Right ventricle myocardium superior (tissue), 1 donor: ENCODE data around the gene LPP. TPM values are rescaled to one million over a fixed set of nuclear protein-coding genes. Genes with fewer than 3 reads are reported as not detected.

Experiments used
- ATAC-seq: fragments of 200-7000 bp; cut with Tn5 transposase; one replicate; pipeline ENCODE4 v1.9.1; 2020; ENCODE audit warnings: mild to moderate bottlenecking; ENCODE audit not compliant: poor library complexity
- DNase-seq: peaks from one replicate; pipeline ENCODE4 v3.0.0-alpha.2; 2020
- intact Hi-C: fragments of 100-400 bp; cut with DNase I; formaldehyde crosslinking; loops from one replicate; pipeline ENCODE4 v1.11.2; 2022
- total RNA-seq: library from RNA; stranded (reverse); fragmentation: NEBNext Ultra II Directional; extraction: Animal tissue kit (Norgen Biotek cat#: 25700); gene quantifications from one replicate; pipeline ENCODE4 v1.2.1, GENCODE V29; 2021
- donor health status: DM: no; HTN: yes; CAD: no; lungs with severe emphysema.

Gene LPP
- total RNA-seq, 1 donor from 2014 or later: 92.9 TPM

- ATAC-seq: no peak
- intact Hi-C loops: no loop called here
- DNase-seq: no peak
These were observed 506.5 kb downstream of the LPP start for GRCh38 chr3:188660415-188660814.

GRCh38 chr3:188661806-188662205, 507.8 kb downstream of the LPP start:
- ATAC-seq (no peak), DNase-seq (no peak)
- intact Hi-C loops: no loop called here

- no peak for DNase-seq
- intact Hi-C loops: no loop called here
- no peak for ATAC-seq
These were observed 508.3 kb downstream of the LPP start for GRCh38 chr3:188662214-188662613.

DNA sequence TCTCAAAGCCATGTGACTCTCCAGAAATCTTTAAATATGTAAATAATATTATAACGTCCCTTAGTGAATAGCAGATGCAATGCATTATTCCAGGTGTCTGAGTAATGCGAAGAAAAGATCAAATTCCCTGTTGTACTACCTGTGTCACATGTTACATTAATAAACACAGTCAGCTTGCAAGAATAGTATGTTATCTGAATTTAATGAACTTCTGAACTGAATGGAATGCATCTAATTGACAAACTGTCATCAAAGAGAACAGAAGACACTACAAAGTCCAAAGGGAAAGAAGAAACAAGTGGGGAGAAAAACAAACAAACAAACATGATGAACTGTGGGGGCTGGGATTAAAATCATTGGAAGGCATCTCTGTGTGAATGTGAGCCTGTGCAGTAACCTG, 508.8 kb downstream of the LPP start:
- DNase-seq (no peak), ATAC-seq (no peak)
- intact Hi-C loops: no loop called here

GRCh38 chr3:188663839-188664238, 509.9 kb downstream of the LPP start:
- intact Hi-C loops: no loop called here
- ATAC-seq (no peak), DNase-seq (peak; percentile 34)

DNA sequence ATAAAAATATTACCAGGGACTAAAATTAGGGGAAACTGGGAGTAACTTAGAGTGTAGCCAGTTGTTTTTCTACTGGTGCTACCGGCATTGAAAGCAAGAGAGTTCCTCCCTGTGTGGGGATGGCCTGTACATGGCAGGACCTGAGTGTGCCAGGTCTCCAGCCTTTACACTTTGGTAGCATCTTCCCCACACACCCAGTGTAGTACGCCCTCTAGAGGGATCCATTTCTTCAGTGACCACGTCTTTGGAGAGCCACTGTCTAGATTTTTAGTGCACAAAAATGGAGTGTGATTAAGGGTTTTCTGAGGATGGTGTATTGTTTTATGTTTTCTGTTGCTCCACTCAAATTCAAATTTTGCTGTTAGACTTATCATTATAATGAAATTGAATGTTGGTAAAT, 510.8 kb downstream of the LPP start:
- peak; percentile 29 for ATAC-seq
- no peak for DNase-seq
- intact Hi-C loops: no loop called here

- ATAC-seq (no peak), DNase-seq (no peak)
- intact Hi-C loops: no loop called here
These were observed 514.0 kb downstream of the LPP start for GRCh38 chr3:188667926-188668325.

- DNase-seq (no peak), ATAC-seq (no peak)
- intact Hi-C loops: no loop called here
These were observed 516.5 kb downstream of the LPP start for GRCh38 chr3:188670446-188670845.

DNA sequence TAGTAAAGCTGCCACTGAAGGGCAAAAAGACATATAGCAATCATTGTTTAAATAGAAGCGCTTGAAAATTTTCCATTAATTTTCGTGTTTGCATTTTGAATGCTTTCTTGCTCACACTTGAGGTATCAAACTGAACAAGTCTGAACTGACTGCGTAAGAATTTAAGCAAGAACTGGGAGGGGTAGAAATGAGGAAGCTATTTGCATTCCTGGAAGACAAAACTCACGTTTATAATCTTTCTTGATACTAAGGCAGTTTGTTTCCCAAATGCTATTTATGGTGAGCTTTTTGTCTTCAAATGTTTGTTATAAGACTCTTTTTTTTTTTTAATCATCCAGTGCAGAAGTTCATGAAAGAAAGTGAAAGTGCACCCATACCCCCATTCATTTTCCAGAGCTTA, 518.0 kb downstream of the LPP start:
- ATAC-seq (no peak), DNase-seq (no peak)
- intact Hi-C loops: no loop called here

- intact Hi-C loops: no loop called here
- ATAC-seq: peak; percentile 60
- no peak for DNase-seq
These were observed 518.9 kb downstream of the LPP start for GRCh38 chr3:188672840-188673239.

- ATAC-seq: peak; percentile 55
- intact Hi-C loops: no loop called here
- DNase-seq: no peak
These were observed 519.8 kb downstream of the LPP start for GRCh38 chr3:188673646-188674186.

- DNase-seq: no peak
- intact Hi-C loops: no loop called here
- ATAC-seq: no peak
These were observed 520.6 kb downstream of the LPP start for GRCh38 chr3:188674595-188674994.

DNA sequence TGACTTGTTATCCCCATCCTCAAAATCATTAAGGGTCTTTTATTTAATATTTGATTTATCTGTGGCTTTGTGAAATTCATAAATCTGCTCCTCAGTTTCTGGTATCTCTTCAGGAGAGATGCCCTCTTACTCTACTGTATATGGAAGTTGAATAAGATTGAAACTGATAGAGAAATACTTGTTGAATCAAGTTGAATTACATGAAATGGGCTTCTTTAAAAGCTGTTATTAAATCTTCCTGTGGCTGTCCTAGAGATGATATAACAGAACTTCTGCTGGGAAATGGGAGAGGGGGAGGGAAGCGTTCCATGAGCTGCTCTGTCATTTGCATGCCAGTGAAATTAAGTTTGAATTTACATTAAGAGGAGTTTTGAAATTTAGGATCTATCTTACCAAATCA, 523.4 kb downstream of the LPP start:
- DNase-seq: no peak
- intact Hi-C loops: no loop called here
- no peak for ATAC-seq

DNA sequence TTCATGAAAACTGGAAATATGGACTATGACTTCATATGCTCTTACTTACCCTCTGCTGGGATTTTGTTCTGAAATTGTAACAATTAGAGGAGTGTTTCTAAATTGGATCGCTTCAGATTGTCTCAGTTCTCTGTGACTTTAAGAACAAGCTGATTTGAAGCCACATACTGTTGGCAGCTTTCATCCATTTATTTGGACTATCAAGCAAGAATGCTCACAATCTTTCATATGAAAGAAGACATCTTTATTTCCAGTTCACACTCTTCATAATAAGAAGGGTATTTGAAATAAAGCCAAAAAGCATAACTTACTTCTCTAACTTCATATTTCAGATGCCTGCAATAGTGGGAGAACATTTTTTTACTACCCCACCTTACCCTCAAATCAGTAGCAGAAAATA, 526.2 kb downstream of the LPP start:
- intact Hi-C loops: no loop called here
- ATAC-seq: peak; percentile 45
- no peak for DNase-seq

GRCh38 chr3:188680605-188681004, 526.6 kb downstream of the LPP start:
- DNase-seq (no peak), ATAC-seq (no peak)
- intact Hi-C loops: no loop called here

GRCh38 chr3:188682316-188682715, 528.4 kb downstream of the LPP start:
- ATAC-seq (peak; percentile 45), DNase-seq (no peak)
- intact Hi-C loops: no loop called here

- intact Hi-C loops: no loop called here
These were observed 529.1 kb downstream of the LPP start for GRCh38 chr3:188683032-188683521.

DNA sequence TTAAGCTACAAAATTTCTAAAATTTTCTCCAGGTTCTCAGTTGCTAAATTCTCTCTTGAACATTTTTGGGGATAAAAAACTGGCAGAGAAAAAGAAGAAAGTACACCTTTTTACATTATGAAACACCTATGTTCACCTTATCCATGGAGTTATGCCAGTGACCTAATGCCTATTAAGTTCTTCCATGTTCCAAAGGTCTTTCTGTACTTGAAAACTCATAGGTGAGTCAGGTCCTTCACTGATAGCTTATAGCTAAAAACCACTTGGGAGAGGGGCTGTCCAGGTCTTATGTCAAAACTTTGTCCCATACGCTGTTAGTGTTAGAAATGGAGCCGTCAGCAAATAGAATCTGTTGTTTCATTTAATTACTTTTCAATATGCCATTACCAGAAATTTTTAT, 530.3 kb downstream of the LPP start:
- ATAC-seq (no peak), DNase-seq (no peak)
- intact Hi-C loops: no loop called here

More at GRCh38 chr3:188683032-188683521, 529.1 kb downstream of the LPP start:
- ATAC-seq (peak; percentile 82), DNase-seq (peak; percentile 37)

GRCh38 chr3:188685789-188686188, 531.8 kb downstream of the LPP start:
- no peak for DNase-seq
- no peak for ATAC-seq
- intact Hi-C loops: no loop called here

DNA sequence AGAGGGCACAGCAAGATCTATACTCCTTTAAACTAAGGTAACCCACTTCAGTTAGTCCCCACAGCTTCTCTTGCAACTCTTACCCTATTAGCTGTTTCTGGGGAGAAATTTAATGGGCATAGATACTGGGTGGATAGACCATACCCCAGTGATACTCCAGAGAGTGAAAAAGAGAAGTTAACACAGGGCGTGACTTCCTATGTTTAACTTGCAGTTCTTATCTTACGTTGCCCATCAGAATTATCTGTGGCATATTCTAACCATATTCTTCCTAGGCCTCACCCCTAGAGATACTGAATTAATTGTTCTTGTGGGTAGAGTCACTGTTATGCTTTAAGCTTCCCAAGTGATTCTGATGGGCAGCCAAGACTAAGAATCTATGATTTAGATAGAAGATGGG, 532.4 kb downstream of the LPP start:
- ATAC-seq (no peak), DNase-seq (no peak)
- intact Hi-C loops: no loop called here

DNA sequence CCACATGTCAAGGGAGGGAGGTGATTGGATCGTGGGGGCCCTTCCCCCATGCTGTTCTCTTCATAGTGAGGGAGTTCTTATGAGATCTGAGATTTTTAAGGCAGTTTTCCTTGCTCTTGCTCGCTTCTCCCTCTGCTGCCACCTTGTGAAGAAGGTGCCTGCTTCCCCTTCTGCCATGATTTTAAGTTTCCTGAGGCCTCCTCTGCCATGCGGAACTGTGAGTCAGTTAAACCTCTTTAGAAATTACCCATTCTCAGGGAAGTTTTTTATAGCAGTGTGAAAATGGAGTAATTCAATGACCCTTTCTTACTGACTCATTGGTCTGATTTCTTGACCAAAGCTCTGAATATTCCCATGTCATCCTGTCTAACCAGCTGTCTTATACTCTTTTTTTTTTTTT, 533.4 kb downstream of the LPP start:
- no peak for ATAC-seq
- DNase-seq: no peak
- intact Hi-C loops: no loop called here
